ENCODE results near the gene CARMIL3. TPM values are rescaled to one million over a fixed set of nuclear protein-coding genes. Genes with fewer than 3 reads are reported as not detected.

The CARMIL3 gene
- total and polyA plus RNA-seq, 8 donors = 1.0 to 2.3 (median 1.4) TPM

DNA sequence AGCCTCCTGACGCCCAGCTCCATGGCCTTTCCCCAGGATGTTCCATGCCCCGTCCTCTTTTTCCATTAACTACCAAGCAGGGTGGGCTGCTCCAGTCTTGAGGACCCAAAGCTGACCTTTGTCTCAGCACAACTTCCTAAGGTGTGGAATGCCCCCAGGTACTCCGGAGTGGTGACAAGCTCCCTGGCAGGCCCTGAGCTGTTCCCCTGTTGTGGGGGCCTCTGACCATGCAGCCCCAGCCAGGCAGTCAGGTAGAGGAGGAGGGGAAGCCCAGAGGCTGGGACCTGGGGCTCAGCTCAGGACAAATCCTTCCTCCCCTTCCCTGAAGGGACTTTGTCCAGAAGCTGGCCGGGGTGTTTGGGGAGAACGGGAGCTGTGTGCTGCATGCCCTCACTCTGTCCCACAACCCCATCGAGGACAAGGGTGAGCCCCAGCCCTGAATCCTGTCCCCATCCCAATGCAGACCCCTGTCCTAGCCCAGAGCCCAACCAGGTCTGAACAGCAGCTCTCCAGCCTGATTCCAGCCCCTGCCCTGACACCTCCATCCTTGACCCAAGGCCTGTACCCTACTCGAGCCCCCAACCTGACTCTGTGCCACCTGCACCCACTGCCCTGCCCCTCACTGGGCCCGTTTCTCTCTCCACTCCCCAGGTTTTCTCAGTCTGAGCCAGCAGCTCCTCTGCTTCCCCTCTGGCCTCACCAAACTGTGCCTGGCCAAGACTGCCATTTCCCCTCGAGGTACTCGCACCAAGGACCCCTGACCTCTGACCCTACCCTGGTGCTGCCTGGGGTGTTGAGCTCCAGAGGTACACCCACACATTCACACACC is 4.4 kb downstream of the CARMIL3 start:
- no peaks in the 10 kb centered on the region for H3K9me3 ChIP-seq
- intact Hi-C loops (cut with DNase I) = no loop called here
- no peak overlapping the region for H3K4me3 ChIP-seq
- DNase-seq (peak in 1 of 4 donors; percentile 25), ATAC-seq (no peak)
- peaks cover 0 to 37% of the 10 kb centered on the region in 2 donors for H3K27me3 ChIP-seq
- peaks cover 0 to 17% of the 10 kb centered on the region in 2 donors for H3K4me1 ChIP-seq
- TF ChIP-seq, protein P1, sequence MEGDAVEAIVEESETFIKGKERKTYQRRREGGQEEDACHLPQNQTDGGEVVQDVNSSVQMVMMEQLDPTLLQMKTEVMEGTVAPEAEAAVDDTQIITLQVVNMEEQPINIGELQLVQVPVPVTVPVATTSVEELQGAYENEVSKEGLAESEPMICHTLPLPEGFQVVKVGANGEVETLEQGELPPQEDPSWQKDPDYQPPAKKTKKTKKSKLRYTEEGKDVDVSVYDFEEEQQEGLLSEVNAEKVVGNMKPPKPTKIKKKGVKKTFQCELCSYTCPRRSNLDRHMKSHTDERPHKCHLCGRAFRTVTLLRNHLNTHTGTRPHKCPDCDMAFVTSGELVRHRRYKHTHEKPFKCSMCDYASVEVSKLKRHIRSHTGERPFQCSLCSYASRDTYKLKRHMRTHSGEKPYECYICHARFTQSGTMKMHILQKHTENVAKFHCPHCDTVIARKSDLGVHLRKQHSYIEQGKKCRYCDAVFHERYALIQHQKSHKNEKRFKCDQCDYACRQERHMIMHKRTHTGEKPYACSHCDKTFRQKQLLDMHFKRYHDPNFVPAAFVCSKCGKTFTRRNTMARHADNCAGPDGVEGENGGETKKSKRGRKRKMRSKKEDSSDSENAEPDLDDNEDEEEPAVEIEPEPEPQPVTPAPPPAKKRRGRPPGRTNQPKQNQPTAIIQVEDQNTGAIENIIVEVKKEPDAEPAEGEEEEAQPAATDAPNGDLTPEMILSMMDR (IDR thresholded peaks at IDR 0.05) = no peak
- H3K36me3 ChIP-seq = no peaks in the 10 kb centered on the region
- H3K27ac ChIP-seq = no peak overlapping the region

DNA sequence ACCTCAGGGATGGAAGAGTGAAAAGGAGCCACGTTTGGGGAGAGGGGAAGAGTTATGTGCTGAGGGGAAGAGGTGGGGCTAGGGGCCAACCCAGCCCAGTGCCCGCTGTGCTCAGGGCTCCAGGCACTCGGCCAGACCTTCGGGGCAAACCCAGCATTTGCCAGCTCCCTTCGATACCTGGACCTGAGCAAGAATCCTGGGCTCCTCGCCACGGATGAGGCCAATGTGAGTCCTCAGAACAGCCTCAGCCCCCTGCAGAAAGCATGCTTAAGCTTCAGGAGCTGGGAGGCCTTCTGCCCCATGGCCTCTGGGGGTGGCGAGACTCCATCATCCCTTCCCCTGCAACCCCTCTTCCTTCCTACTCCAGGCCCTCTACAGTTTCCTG is 5.0 kb downstream of the CARMIL3 start:
- H3K27me3 ChIP-seq = peaks cover 0 to 32% of the 10 kb centered on the region in 2 donors
- H3K36me3 ChIP-seq = no peaks in the 10 kb centered on the region
- H3K4me3 ChIP-seq = no peak overlapping the region
- peaks cover 0 to 11% of the 10 kb centered on the region in 2 donors for H3K4me1 ChIP-seq
- ATAC-seq = no peak
- peak in 1 of 4 donors; percentile 19 for DNase-seq
- intact Hi-C loops (cut with DNase I) = no loop called here
- TF ChIP-seq, protein P1 (IDR thresholded peaks at IDR 0.05) = no peak
- no peak overlapping the region for H3K27ac ChIP-seq
- H3K9me3 ChIP-seq = no peaks in the 10 kb centered on the region

DNA sequence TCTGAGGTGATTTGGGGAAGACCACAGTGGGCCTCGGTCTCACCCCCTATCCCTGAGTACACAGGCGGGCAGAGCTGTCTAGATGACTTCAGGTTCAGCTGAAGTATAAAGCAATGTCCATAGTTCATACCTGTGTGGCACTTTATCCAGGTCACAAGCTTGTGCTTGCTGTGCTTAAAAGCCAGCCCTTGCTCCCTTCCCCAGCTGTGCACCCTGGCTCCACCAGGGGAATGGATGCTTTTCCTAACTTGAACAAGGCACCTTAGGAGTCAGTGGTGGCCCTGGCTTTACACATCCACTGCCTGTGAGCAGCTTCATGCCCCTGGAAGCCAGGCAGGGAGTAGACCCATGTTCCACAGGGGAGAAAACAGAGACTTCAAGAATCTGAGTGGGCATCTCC is 5.5 kb downstream of the CARMIL3 start:
- TF ChIP-seq, protein P1 (IDR thresholded peaks at IDR 0.05) = no peak
- Histone ChIP-seq H3K9me3 (no peaks in the 10 kb centered on the region), H3K27ac (no peak overlapping the region), H3K36me3 (no peaks in the 10 kb centered on the region), H3K4me1 (peaks cover 0 to 6% of the 10 kb centered on the region in 2 donors), H3K4me3 (no peak overlapping the region), H3K27me3 (peaks cover 0 to 27% of the 10 kb centered on the region in 2 donors)
- ATAC-seq (no peak), DNase-seq (no peak)
- intact Hi-C loops (cut with DNase I) = no loop called here

DNA sequence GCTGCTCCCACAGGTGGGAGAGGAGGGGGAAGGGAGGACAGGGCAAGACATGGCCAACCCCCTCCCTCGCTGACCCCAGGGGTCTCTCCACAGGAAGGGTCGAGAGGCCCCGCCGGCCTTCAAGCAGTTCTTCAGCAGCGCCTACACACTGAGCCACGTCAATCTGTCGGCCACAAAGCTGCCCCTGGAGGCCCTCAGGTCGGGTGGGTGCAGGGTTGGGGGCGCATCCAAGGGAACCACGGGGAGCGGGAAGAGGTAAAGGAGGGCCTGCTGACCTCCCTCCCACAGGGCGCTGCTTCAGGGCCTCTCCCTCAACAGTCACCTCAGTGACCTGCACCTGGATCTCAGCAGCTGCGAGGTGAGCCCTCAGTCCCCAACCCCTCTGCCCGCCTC is 6.1 kb downstream of the CARMIL3 start:
- Histone ChIP-seq H3K27me3 (peaks cover 0 to 21% of the 10 kb centered on the region in 2 donors), H3K9me3 (no peaks in the 10 kb centered on the region), H3K4me1 (peaks cover 0 to under 1% of the 10 kb centered on the region in 2 donors), H3K27ac (no peak overlapping the region), H3K4me3 (no peak overlapping the region), H3K36me3 (no peaks in the 10 kb centered on the region)
- TF ChIP-seq, protein P1 (IDR thresholded peaks at IDR 0.05) = no peak
- DNase-seq (peak in 1 of 4 donors; percentile 59), ATAC-seq (no peak)
- intact Hi-C loops (cut with DNase I) = no loop called here

DNA sequence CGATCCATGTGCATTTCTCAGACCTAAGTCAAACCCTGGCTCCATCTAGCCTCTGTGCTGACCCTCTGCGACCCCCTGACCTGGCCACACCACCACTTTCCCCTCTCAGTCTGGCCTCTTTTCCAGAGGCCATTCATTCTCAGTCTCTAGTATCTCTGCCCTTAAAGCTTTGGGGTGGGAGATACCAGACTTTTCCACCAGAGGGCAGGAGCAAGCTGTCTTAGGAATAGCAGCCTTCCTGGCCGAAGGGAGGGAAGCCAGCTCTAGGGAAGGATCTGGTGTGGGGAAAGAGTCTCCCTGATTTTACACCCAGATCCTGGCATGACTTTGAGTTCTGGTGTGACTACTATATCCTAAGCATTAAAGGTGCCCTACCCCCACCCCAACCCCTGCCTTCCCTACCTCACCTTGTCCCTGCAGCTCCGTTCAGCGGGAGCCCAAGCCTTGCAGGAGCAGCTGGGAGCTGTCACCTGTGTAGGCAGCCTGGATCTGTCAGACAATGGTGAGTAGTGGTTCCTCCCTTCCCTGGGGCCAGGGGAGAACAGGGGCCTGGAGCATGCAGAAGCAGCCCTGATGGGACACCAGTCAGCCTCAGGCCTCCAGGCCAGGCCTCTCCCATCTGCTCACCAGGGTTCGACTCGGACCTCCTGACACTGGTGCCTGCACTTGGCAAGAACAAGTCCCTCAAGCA is 6.6 kb downstream of the CARMIL3 start:
- ATAC-seq (peak; percentile 75), DNase-seq (peak; percentile 29 to 89 (median 68))
- Histone ChIP-seq H3K27ac (no peak overlapping the region), H3K27me3 (peaks cover 0 to 16% of the 10 kb centered on the region in 2 donors), H3K9me3 (no peaks in the 10 kb centered on the region), H3K4me1 (no peaks in the 10 kb centered on the region), H3K36me3 (no peaks in the 10 kb centered on the region), H3K4me3 (no peak overlapping the region)
- TF ChIP-seq, protein P1 (IDR thresholded peaks at IDR 0.05) = peak; percentile 21 to 81
- intact Hi-C loops (cut with DNase I) = no loop called here

Data from left lung (tissue), 10 donors.